Measurements from ENCODE around the gene UBR2.

GRCh38 chr6:42604150-42604549 lies 40.3 kb downstream of the UBR2 start:
- TF ChIP-seq CTCF (IDR thresholded peaks at IDR 0.05) (no peak), POLR2A (IDR thresholded peaks at IDR 0.05) (no peak)

Measured in right lobe of liver (tissue), 4 donors.